GM18870 (cell line): ENCODE measurements around the gene SLC6A17.

Experiments used
- ATAC-seq: cut with Tn5 transposase; IDR thresholded peaks from one replicate; pipeline ENCODE4 v1.9.1; 2021; ENCODE audit warnings: moderate library complexity; ENCODE audit not compliant: unreplicated experiment

Gene SLC6A17

GRCh38 chr1:110135246-110135645, 15.0 kb upstream of the SLC6A17 start:
- no peak for ATAC-seq

DNA sequence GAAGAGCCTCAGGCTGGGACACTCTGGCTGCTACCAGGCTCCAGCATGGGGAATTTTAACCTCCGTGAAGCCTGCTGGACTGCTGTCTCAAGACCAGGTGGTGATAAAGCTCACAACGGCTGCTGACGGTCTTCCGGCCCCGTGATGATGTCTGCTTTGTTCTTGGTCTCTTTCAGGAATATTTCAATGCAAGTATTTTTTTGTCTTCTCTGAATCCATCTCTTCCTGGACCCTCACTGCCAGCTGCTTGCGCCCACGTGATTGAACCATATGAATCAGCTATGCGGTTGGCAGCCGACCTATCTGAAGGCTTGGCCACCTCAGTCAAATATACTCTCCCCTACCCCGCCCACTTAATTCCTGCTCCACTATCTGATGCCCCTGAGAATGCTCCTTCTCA, 14.6 kb upstream of the SLC6A17 start:
- ATAC-seq, result no peak

GRCh38 chr1:110136911-110137310, 13.4 kb upstream of the SLC6A17 start:
- no peak for ATAC-seq

GRCh38 chr1:110138956-110139355, 11.3 kb upstream of the SLC6A17 start:
- no peak for ATAC-seq

GRCh38 chr1:110144366-110144765, 5.9 kb upstream of the SLC6A17 start:
- no peak for ATAC-seq

GRCh38 chr1:110148961-110149360, 1.3 kb upstream of the SLC6A17 start:
- ATAC-seq, result no peak

- ATAC-seq, result no peak
These were observed 928 bp downstream of the SLC6A17 start for GRCh38 chr1:110151175-110151669.

GRCh38 chr1:110152133-110152785, 2.0 kb downstream of the SLC6A17 start:
- ATAC-seq, result no peak

GRCh38 chr1:110153407-110153950, 3.2 kb downstream of the SLC6A17 start:
- no peak for ATAC-seq

GRCh38 chr1:110155878-110156522, 5.7 kb downstream of the SLC6A17 start:
- no peak for ATAC-seq

DNA sequence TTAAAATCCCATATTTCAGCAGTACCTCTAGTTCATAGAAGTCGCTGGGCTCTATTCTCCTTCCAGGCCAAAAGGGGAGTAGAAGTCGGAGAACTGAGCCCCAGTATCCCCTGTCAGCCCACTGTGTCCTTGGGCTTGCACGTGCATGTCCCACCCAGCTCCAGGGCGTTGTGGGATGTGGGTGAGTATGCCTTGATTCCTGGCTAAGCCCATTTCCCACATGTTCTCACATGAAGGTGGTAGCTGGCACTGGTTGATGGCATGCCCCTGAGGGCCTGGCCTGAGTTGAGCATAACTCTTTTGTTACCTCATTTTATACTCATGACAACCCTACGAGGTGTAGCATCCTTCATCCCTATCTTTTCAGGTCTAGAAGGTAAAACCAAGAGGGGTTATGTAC, 8.0 kb downstream of the SLC6A17 start:
- ATAC-seq, result no peak

DNA sequence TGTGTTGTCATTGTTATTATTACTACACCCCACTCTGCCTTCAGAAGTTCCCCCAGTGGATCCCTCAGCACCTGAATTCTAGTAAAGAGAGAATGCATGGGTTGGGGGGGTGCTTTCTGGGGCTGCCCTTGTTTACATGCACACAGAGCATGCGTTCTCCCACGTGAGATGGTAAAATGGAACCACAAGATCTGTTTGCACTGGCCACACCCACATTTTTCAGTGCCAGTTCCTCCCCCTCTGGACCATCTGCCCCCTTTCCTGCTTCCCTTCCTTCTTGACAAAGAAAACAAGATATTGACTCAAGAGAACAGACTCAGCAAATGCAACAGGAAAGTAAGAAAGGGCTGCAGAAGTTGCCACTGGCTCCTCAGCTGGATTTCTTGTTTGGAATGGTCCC, 8.9 kb downstream of the SLC6A17 start:
- no peak for ATAC-seq

- no peak for ATAC-seq
These were observed 10.3 kb downstream of the SLC6A17 start for GRCh38 chr1:110160538-110161100.

DNA sequence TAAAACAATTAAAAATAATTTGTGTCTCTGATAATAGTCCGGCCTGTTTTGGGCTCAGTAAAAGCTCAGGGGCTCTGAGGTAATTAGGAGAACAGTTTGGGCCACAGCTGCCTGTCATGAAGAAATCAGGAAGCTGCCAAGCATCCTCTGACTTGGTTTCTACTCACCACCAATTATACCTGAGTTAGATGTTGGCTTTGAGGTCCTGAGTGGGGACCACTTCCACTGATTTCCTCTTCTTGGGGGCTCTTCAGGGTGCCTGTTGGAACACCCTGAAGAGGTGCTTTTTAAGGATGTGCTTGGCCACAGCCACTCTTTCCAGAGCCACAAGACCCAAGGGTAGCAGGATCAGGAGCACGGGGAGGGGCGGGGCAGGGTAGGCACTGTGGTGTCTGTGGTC, 10.9 kb downstream of the SLC6A17 start:
- no peak for ATAC-seq

DNA sequence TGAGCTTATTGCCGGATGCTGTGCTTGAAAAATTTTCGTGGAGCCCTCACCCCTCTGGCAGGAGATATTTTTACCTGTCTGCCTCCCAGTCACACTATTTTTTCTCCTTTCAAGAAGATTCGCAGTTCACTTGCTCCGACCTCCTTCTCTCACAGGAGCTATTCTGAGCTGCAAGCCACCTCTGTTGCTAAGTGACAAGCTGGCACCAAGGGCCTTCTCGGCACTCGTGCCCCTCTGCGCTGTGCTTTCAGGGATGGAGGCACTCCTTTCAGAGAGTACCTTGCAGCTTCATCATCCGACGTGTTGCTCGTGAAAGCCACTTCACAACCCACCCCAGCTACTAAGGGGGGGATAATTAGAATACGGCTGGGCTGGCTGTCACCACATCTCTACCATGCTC, 11.6 kb downstream of the SLC6A17 start:
- no peak for ATAC-seq

DNA sequence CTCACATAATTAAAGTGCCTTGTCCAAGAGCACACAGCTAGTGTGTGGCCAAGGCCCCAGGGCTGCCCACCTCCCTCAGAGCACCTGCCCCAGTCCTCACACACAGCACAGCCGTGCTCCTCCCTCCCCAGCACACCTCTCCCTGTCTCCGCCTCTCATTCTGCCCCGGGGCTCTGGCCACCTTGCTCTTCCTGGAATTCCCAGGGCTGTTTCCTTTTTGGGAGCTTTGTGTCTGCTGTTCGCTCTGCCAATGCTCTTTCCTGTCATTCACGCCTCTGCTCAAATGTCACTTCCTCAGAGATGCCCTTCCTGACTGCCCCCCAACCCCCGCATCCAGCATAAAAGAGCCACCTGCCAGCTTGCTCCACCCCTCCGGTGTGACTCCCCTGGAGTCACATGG, 13.3 kb downstream of the SLC6A17 start:
- ATAC-seq, result no peak

GRCh38 chr1:110164725-110165350, 14.5 kb downstream of the SLC6A17 start:
- ATAC-seq, result no peak

DNA sequence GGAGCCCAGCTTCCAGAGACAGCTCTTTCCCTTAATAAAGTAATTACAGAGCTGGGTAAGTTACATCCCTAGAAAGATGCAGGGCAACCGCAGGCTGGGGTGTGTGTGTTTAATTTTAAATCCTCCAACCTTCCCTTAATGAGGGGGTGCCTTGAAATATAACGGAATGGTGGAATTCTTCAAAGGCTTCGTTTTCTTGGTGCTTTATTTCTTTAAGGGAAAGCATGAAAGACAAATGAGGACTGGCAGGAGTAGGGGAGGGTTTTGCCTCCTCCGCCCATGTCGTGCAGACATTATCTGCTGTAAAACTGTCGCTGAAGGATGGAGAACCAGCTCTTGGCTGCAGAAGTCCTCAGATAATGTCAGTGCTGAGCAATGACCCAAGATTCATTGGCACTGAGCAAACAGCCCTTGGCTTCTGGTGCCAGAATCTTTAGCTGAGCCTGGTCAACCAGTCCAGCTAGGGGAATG, 15.5 kb downstream of the SLC6A17 start:
- ATAC-seq, result no peak

GRCh38 chr1:110166861-110167260, 16.6 kb downstream of the SLC6A17 start:
- no peak for ATAC-seq

GRCh38 chr1:110170766-110171733, 20.8 kb downstream of the SLC6A17 start:
- no peak for ATAC-seq
